Left lung (tissue), 10 donors: ENCODE measurements around the gene PEMT. TPM values are rescaled to one million over a fixed set of nuclear protein-coding genes. Genes with fewer than 3 reads are reported as not detected.
A peak's percentile ranks its signal among the peaks of the same experiment; 100 is the strongest.

Experiments used
- ATAC-seq: fragments of 200-7000 bp; cut with Tn5 transposase; one replicate; pipeline ENCODE4 v1.9.1; 2020; ENCODE audit warnings: moderate library complexity
- DNase-seq, 4 donors: peaks; one replicate each; pipeline ENCODE4 v3.0.0-alpha.2; 2013 to 2020
- H3K27ac ChIP-seq, 2 donors: fragments of 200-600 bp; sonication (generic) in 1 of 2; one replicate each; pipeline versions ENCODE4 v1.5.0 to v1.8.0; 2020 to 2021
- H3K27me3 ChIP-seq, 2 donors: fragments of 200-600 bp; sonication (generic) in 1 of 2; one replicate each; pipeline versions ENCODE4 v1.5.0 to v1.8.0; 2020 to 2021
- H3K36me3 ChIP-seq, 2 donors: fragments of 200-600 bp; sonication (generic) in 1 of 2; one replicate each; pipeline versions ENCODE4 v1.5.0 to v1.8.0; 2020 to 2021
- H3K4me1 ChIP-seq, 2 donors: fragments of 200-600 bp; one replicate each; pipeline ENCODE4 v1.8.0; 2021
- H3K4me3 ChIP-seq, 2 donors: fragments of 200-600 bp; sonication (generic) in 1 of 2; one replicate each; pipeline versions ENCODE4 v1.5.0 to v1.8.0; 2020 to 2021; ENCODE audit warnings: mild to moderate bottlenecking in 1 of 2
- H3K9me3 ChIP-seq, 2 donors: fragments of 200-600 bp; sonication (generic) in 1 of 2; one replicate each; pipeline versions ENCODE4 v1.5.0 to v1.8.0; 2020 to 2021
- intact Hi-C, 2 donors: fragments of 100-400 bp; cut with DNase I; formaldehyde crosslinking; loops; one replicate each; pipeline versions ENCODE4 v1.11.2 to v1.14.2; 2022
- polyA plus RNA-seq, 6 donors: library from polyadenylated mRNA; unstranded; fragments of 120-200 nt; gene quantifications; one replicate each; pipeline ENCODE4 v1.2.1, GENCODE V29; 2013; ENCODE audit not compliant: insufficient read length in 6 of 6
- total RNA-seq, 2 donors: library from RNA; stranded (reverse); fragmentation: NEBNext Ultra II Directional; extraction: Animal tissue kit (Norgen Biotek cat#: 25700); gene quantifications; one replicate each; pipeline ENCODE4 v1.2.1, GENCODE V29; 2021
- TF ChIP-seq, protein P1 (sequence below), 2 donors: fragments of 200-600 bp; sonication (generic) in 1 of 2; IDR thresholded peaks; one replicate each; pipeline versions ENCODE4 v1.5.0 to v1.8.0; 2021; ENCODE audit warnings: antibody characterized with exemption in 2 of 2
- donor health status: DM: no; HTN: yes; CAD: no.
- donor health status: DM: no; HTN: no; CAD: no.

Gene PEMT
- total and polyA plus RNA-seq, 8 donors = 22.3 to 38.7 (median 28.3) TPM

DNA sequence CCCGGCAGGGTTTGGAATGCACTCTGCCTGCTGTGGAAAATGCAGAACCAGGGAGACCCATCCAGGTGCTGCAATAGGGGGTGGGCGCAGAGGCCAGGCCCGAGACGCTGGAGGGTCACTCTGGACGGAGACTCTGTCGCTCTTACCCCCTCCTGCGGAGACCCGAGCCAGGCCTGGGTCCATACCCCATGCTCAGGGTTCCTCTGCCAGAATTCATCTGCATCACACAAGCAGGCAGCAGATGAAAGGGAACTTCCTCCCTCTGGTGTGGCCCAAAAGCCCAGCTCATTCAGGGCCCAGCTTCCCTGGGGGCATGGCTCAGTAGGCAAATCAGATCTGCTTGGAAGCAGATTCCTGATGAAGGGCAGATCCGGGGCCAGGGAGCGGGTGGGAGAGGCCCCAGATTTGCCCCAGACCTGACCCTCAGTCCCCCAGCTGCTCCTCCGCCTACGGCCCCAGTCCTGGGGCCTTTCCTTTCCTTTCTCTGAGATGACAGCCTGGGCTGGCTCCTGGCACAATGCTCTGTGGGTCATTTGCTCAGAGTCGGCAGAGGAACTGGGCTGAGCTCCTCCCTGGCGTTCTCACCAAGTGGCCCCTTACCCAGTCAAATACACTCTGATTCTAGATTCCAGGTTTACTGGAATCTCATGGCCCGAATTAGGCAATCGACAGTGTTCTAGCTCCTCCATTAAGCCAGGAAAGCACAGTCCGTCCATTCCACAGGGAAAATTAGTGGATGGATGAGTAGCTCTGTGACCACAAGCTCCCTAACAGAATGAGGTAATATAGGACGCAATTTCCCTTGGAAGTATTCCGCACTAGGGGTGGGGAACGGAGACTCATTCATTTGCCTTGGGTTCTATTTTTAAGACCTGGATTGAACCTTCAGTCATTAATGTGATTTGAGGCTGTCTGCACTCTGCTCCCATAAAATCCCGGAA lies 76.2 kb downstream of the PEMT start:
- no peak for ATAC-seq
- H3K4me1 ChIP-seq = no peaks in the 10 kb centered on the region
- intact Hi-C loops = no loop called here

DNA sequence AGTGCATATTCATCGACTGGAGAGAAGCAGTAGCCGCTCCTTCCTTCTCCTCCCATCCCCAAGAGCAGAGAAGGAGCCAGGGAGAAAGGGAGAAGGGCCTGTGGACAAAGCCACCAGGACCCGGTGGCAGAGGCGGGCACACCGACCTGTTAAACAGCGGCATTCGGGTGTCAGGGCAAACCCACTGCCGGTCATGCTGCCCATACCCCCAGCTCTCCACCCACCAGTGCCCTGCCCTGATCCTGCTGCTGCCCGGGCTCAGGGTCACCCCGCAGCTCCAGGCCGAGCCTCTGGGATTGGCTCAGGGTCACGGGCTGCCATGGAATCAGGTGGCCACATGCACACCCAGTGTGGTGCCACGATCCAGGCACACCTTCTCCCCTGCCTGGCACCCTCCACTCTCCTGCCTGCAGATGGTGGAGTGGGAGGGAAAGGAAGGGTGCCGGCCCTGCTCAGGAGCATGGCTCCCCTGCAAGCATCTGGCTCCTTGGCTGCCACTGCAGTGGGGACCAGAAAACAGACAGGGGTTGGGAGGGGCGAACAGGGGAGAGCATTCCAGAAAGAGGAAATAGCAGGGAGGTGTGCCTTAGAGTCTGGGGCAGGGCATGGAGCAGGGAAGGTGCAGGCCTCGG lies 77.0 kb downstream of the PEMT start:
- intact Hi-C loops = no loop called here
- DNase-seq = peak in 1 of 4 donors; percentile 67
- H3K4me3 ChIP-seq = no peak overlapping the region
- no peak for ATAC-seq
- no peaks in the 10 kb centered on the region for H3K9me3 ChIP-seq
- no peaks in the 10 kb centered on the region for H3K27me3 ChIP-seq
- H3K27ac ChIP-seq = no peak overlapping the region
- H3K4me1 ChIP-seq = no peaks in the 10 kb centered on the region
- TF ChIP-seq, protein P1, sequence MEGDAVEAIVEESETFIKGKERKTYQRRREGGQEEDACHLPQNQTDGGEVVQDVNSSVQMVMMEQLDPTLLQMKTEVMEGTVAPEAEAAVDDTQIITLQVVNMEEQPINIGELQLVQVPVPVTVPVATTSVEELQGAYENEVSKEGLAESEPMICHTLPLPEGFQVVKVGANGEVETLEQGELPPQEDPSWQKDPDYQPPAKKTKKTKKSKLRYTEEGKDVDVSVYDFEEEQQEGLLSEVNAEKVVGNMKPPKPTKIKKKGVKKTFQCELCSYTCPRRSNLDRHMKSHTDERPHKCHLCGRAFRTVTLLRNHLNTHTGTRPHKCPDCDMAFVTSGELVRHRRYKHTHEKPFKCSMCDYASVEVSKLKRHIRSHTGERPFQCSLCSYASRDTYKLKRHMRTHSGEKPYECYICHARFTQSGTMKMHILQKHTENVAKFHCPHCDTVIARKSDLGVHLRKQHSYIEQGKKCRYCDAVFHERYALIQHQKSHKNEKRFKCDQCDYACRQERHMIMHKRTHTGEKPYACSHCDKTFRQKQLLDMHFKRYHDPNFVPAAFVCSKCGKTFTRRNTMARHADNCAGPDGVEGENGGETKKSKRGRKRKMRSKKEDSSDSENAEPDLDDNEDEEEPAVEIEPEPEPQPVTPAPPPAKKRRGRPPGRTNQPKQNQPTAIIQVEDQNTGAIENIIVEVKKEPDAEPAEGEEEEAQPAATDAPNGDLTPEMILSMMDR (IDR thresholded peaks at IDR 0.05) = no peak
- H3K36me3 ChIP-seq = no peaks in the 10 kb centered on the region

More for the DNA sequence above, 76.2 kb downstream of the PEMT start:
- Histone ChIP-seq H3K36me3 (peaks cover 0 to 2% of the 10 kb centered on the region in 2 donors), H3K27me3 (no peaks in the 10 kb centered on the region), H3K4me3 (no peak overlapping the region), H3K27ac (no peak overlapping the region), H3K9me3 (no peaks in the 10 kb centered on the region)
- TF ChIP-seq, protein P1 (IDR thresholded peaks at IDR 0.05) = no peak
- peak in 1 of 4 donors; percentile 60 for DNase-seq

DNA sequence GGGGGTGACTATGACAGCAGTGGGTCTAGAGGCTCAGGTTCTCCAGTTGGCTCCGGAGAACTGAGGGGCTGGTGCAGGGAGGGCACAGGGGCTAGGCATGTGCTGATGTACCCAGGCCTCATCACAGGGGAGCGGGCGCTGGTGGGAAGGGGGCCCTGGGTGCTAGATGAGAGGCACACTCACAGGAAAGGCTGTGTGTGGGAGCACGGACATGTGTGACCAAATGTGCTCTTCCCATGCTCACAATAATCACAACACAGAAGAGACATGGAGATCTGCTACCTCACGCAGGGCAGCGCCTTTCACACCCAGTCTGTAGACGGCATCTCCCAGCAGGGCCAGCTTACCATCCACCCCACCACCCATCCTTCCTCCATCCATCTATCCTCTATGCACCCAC lies 77.9 kb downstream of the PEMT start:
- intact Hi-C loops = no loop called here
- DNase-seq = peak in 1 of 4 donors; percentile 23
- H3K27ac ChIP-seq = no peak overlapping the region
- TF ChIP-seq, protein P1 (IDR thresholded peaks at IDR 0.05) = no peak
- no peaks in the 10 kb centered on the region for H3K9me3 ChIP-seq
- H3K4me3 ChIP-seq = no peak overlapping the region
- no peak for ATAC-seq
- no peaks in the 10 kb centered on the region for H3K27me3 ChIP-seq
- H3K4me1 ChIP-seq = no peaks in the 10 kb centered on the region
- no peaks in the 10 kb centered on the region for H3K36me3 ChIP-seq

DNA sequence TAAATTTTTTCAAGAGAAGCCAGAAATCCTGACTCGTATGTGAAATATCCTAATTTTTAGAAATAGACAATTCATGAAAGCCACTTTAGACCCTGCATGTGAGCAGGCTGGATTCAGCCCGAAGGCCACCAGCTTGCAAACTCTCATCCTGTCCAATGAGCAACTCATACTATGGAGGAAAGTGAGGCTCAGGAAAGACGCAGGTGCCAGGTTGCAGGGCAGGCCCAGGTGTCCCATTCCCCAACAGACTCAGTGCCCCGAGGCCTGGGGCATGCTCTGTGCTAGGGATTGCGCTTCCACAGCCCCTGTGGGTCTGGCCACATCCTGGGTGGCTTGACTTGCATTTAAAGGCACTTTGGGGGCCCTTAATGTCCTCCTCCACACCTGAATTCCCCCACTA lies 78.6 kb downstream of the PEMT start:
- DNase-seq (peak in 1 of 4 donors; percentile 39), ATAC-seq (no peak)
- H3K27ac ChIP-seq = no peak overlapping the region
- TF ChIP-seq, protein P1 (IDR thresholded peaks at IDR 0.05) = no peak
- no peak overlapping the region for H3K4me3 ChIP-seq
- intact Hi-C loops = no loop called here
- H3K36me3 ChIP-seq = no peaks in the 10 kb centered on the region
- H3K27me3 ChIP-seq = no peaks in the 10 kb centered on the region
- H3K4me1 ChIP-seq = no peaks in the 10 kb centered on the region
- no peaks in the 10 kb centered on the region for H3K9me3 ChIP-seq
